Thoracic aorta endothelial cell (primary cell): ENCODE results near the gene ZNF616. TPM values are rescaled to one million over a fixed set of nuclear protein-coding genes. Genes with fewer than 3 reads are reported as not detected.
A peak's percentile ranks its signal among the peaks of the same experiment; 100 is the strongest.

Experiments
- small RNA-seq: library from RNA; depleted of rRNA; stranded (forward); fragments of <200 nt; gene quantifications from one replicate; pipeline ENCODE3, GENCODE V24; 2012
- total RNA-seq: library from RNA; depleted of rRNA; stranded (reverse); fragments of >200 nt; gene quantifications from 2 replicates; pipeline ENCODE4 v1.2.3, GENCODE V29; 2012

ZNF616 gene
- 9.3 and 10.2 TPM in 2 replicates for total RNA-seq

DNA sequence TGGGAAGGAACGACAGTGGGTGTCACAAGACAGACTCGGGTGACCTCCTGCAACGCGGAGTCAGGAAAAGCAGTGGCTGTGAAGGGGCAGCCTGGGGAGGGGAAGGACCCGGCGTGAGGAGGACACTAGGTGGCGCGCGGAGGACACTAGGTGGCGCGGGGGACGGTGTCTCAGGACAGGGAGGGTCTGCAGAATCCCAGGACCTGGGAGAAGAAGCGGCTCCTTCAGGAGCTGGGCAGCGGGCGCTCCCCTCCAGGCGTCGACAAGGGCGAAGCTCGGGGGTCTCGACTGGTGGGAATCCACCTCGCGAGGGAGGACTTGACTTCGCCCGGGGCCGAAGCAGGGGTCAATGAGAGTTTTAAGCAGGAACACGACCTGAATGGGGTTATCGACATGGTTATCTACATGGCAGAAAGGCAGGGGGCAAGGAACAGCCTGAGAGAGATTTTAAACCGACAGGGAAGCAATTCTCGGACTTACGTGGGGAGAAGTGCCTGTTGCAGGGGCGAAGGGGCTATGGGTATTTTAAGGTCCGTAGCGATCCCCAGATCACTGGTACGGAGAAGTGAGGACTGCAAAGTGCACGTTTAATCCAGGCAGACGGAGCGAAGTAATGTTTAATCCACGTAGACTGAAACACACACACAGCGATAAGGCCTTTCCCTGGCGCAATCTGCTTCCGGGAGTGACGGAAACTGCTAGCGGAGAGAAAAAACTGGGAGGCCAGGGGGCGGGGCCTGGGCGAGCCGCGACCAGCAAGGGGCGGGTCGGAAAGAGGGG is at the start of gene ZNF616:
TSS of gene ZNF616 (minus strand) at position 687 of the 780 bp plus-strand sequence. CDS start 9,426 bp downstream, outside the sequence.

DNA sequence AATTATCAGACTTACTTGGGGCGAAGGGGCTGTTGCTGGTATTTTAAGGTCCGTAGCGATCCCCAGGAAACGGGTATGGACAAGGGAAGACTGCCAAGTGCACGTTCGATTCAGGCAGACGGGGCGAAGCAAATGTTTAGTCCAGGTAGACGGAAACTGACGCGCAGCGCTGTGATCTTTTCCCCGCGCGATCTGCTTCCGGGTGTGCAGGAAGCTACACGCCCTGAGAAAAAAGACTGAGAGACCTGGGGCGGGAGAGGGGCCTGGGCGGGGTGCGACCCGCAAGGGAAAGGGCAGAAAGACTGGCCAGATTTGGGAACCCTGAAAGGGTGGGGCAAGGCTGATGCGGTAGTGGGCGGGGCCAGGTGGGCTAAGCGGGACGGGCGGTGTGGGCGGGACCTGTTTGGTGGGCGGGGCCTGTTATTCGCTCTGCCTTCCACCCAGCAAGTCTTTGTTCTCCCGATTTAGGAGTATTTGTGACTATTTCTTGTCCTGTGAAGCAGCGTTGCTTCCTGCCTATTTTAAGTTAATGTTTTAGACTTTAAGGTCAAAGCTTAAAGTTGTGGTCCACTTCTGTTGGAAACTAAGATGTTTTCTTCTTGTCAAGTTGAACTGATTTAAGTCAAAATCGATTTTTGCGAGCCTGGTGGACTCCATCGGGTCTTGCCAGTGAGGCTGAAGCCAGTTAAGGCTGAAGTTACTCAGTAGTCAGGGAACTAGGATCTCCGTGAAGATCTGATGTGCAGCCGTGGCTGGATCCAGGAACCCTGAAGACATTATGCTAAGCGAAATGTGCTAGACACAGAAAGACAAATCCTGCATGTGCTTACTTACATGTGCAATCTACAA is 31.8 kb upstream of the ZNF616 start, which contains the start of gene ZNF836:
TSS of gene ZNF836 (minus strand) at position 301 of the 849 bp plus-strand sequence. CDS start 3,549 bp downstream, outside the sequence.

DNA sequence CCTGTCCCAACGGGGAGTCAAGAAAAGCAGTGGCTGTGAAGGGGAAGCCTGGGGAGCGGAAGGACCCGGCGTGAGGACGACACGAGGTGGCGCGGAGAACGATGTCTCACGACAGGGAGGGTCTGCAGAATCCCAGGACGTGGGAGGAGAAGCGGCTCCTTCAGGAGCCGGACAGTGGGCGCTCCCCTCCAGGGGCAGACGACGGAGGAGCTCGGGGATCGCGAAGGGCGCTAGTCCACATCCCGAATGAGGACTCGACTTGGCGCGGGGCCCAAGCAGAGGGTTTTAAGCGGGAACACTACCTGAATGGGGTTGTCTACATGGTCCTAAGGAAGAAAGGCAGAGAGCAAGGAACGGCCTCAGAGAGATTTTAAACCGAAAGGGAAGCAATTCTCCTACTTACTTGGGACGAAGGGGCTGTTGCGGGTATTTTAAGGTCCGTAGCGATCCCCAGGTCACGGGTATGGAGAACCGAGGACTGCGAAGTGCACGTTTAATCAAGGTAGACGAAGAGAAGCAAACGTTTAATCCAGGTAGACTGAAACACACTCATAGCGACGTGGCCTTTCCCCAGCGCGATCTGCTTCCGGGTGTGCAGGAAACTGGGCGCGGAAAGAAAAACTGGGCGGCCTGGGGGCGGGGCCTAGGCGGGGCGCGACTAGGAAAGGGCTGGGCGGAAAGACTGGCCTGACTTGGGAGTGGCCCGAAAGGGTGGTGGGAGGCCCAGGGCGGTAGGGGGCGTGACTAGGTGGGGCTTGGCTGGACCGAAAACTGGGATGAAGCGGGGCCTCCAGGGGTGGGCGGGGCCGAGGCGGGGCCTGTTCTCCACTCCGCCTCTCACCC is 44.3 kb downstream of the ZNF616 start, which contains the start of gene ZNF841:
TSS of gene ZNF841 (minus strand) at position 594 of the 843 bp plus-strand sequence. CDS start 10,964 bp downstream, outside the sequence.

Small RNA genes within 50 kb of the gene (small RNA-seq; reads per million reads assigned to genes)
- gene RPL37P23 = 3.8 reads per million, percentile 73 among the genes with 10 or more reads in this experiment

Other genes starting within 250 kb of the ZNF616 start
- 9.0 and 10.4 TPM in 2 replicates for gene ZNF649, start 234.9 kb downstream of the ZNF616 start, total RNA-seq
- 4.9 and 5.5 TPM in 2 replicates for gene ZNF613, start 212.5 kb downstream of the ZNF616 start, total RNA-seq
- 6.3 and 8.5 TPM in 2 replicates for gene ZNF350, start 153.1 kb downstream of the ZNF616 start, total RNA-seq
- gene ZNF615, start 131.7 kb downstream of the ZNF616 start, total RNA-seq = 7.6 and 8.9 TPM in 2 replicates
- gene ZNF614, start 111.6 kb downstream of the ZNF616 start, total RNA-seq = 14.4 and 14.6 TPM in 2 replicates
- 8.5 and 9.8 TPM in 2 replicates for gene ZNF432, start 91.1 kb downstream of the ZNF616 start, total RNA-seq
- 20.4 and 27.9 TPM in 2 replicates for gene ZNF841, start 44.2 kb downstream of the ZNF616 start, total RNA-seq
- 4.7 and 6.9 TPM in 2 replicates for gene ZNF836, start 31.7 kb upstream of the ZNF616 start, total RNA-seq
- gene PPP2R1A, start 50.1 kb upstream of the ZNF616 start, total RNA-seq = 157 and 197 TPM in 2 replicates
- 8.9 and 12.3 TPM in 2 replicates for gene ZNF766, start 129.6 kb upstream of the ZNF616 start, total RNA-seq
- 11.1 and 13.2 TPM in 2 replicates for gene ZNF480, start 157.2 kb upstream of the ZNF616 start, total RNA-seq
- 1.4 and 3.1 TPM in 2 replicates for gene ZNF610, start 196.3 kb upstream of the ZNF616 start, total RNA-seq
- gene ZNF880, start 230.0 kb upstream of the ZNF616 start, total RNA-seq = 9.5 and 11.8 TPM in 2 replicates